Fibroblast of skin of right biceps (primary cell): Measurements from ENCODE around the gene TOGARAM2.
"Not testable (repeated sequence)": the region's sequence is repeated elsewhere in the genome, so short reads cannot be mapped to it uniquely, and the experiment has no call there.

ENCODE experiments used
- DNase-seq: peaks from one replicate; pipeline ENCODE4 v3.0.0-alpha.2; 2013

The TOGARAM2 gene

GRCh38 chr2:28977176-28977875 lies 3.8 kb upstream of the TOGARAM2 start:
- DNase-seq = no peak

GRCh38 chr2:28978001-28978400 lies 3.1 kb upstream of the TOGARAM2 start:
- not testable (repeated sequence) for DNase-seq

GRCh38 chr2:28978606-28979005 lies 2.5 kb upstream of the TOGARAM2 start:
- no peak for DNase-seq

GRCh38 chr2:28979041-28979440 lies 2.1 kb upstream of the TOGARAM2 start:
- DNase-seq = no peak

- DNase-seq = no peak
These were observed 1.3 kb upstream of the TOGARAM2 start for GRCh38 chr2:28979576-28980366.

- no peak for DNase-seq
These were observed 606 bp upstream of the TOGARAM2 start for GRCh38 chr2:28980368-28981015.

GRCh38 chr2:28981620-28982376 lies 700 bp downstream of the TOGARAM2 start:
- no peak for DNase-seq

- no peak for DNase-seq
These were observed 1.4 kb downstream of the TOGARAM2 start for GRCh38 chr2:28982381-28982950.

- no peak for DNase-seq
These were observed 5.3 kb downstream of the TOGARAM2 start for GRCh38 chr2:28986429-28986828.

GRCh38 chr2:28989973-28990372 lies 8.9 kb downstream of the TOGARAM2 start:
- DNase-seq = no peak

- no peak for DNase-seq
These were observed 9.3 kb downstream of the TOGARAM2 start for GRCh38 chr2:28990445-28990844.

GRCh38 chr2:28991021-28991420 lies 9.9 kb downstream of the TOGARAM2 start:
- no peak for DNase-seq

- no peak for DNase-seq
These were observed 10.4 kb downstream of the TOGARAM2 start for GRCh38 chr2:28991460-28991859.

GRCh38 chr2:28993206-28993960 lies 12.3 kb downstream of the TOGARAM2 start:
- no peak for DNase-seq

- no peak for DNase-seq
These were observed 13.0 kb downstream of the TOGARAM2 start for GRCh38 chr2:28994074-28994473.

- no peak for DNase-seq
These were observed 13.6 kb downstream of the TOGARAM2 start for GRCh38 chr2:28994679-28995078.

GRCh38 chr2:28995765-28996750 lies 15.0 kb downstream of the TOGARAM2 start:
- no peak for DNase-seq

- peak; percentile 43 for DNase-seq
These were observed 16.2 kb downstream of the TOGARAM2 start for GRCh38 chr2:28997237-28997846.

GRCh38 chr2:28997847-28998735 lies 17.0 kb downstream of the TOGARAM2 start:
- DNase-seq = no peak
